Endodermal cell (in vitro differentiated cells): Measurements from ENCODE around the gene GDF15. TPM values are rescaled to one million over a fixed set of nuclear protein-coding genes. Genes with fewer than 3 reads are reported as not detected.

Source experiments
- DNase-seq: peaks from one replicate; pipeline ENCODE4 v3.0.0-alpha.2; 2017
- H3K27ac ChIP-seq: 2 replicates; pipeline ENCODE4 v1.5.1; 2013; ENCODE audit warnings: mild to moderate bottlenecking, low read depth, low read length, moderate library complexity
- H3K27me3 ChIP-seq: 2 replicates; pipeline ENCODE4 v1.6.1; 2013; ENCODE audit warnings: mild to moderate bottlenecking, low read length, moderate library complexity; ENCODE audit not compliant: insufficient read depth, control insufficient read depth, poor library complexity, severe bottlenecking
- H3K36me3 ChIP-seq: 2 replicates; pipeline ENCODE4 v1.7.0; 2013; ENCODE audit warnings: mild to moderate bottlenecking, low read length, moderate library complexity; ENCODE audit not compliant: control insufficient read depth, insufficient read depth
- H3K4me1 ChIP-seq: one replicate; pipeline ENCODE4 v1.7.0; 2013; ENCODE audit warnings: low read length; ENCODE audit not compliant: control insufficient read depth, insufficient read depth
- H3K4me3 ChIP-seq: 2 replicates; pipeline ENCODE4 v1.5.1; 2013; ENCODE audit warnings: mild to moderate bottlenecking, low read length, moderate library complexity
- H3K9ac ChIP-seq: 2 replicates; pipeline ENCODE4 v1.6.1; 2013; ENCODE audit warnings: mild to moderate bottlenecking, low read length, moderate library complexity; ENCODE audit not compliant: poor library complexity, severe bottlenecking; ENCODE audit errors: extremely low read depth
- H3K9me3 ChIP-seq: 2 replicates; pipeline ENCODE4 v1.6.1; 2013; ENCODE audit warnings: mild to moderate bottlenecking, low read length, moderate library complexity; ENCODE audit not compliant: control insufficient read depth
- H3K27ac Mint-ChIP-seq: 2 replicates; pipeline ENCODE4 v1.8.0; 2020; ENCODE audit warnings: mixed read lengths
- H3K27me3 Mint-ChIP-seq: 2 replicates; pipeline ENCODE4 v1.8.0; 2021; ENCODE audit warnings: mild to moderate bottlenecking, mixed read lengths; ENCODE audit not compliant: insufficient read depth
- H3K36me3 Mint-ChIP-seq: 2 replicates; pipeline ENCODE4 v1.8.0; 2020; ENCODE audit warnings: low read depth, mixed read lengths
- H3K4me1 Mint-ChIP-seq: 2 replicates; pipeline ENCODE4 v1.8.0; 2020; ENCODE audit warnings: mixed read lengths
- H3K4me3 Mint-ChIP-seq: 2 replicates; pipeline ENCODE4 v1.8.0; 2020; ENCODE audit warnings: mild to moderate bottlenecking, moderate library complexity, mixed read lengths
- H3K9me3 Mint-ChIP-seq: 2 replicates; pipeline ENCODE4 v1.8.0; 2020; ENCODE audit warnings: mild to moderate bottlenecking, mixed read lengths
- WGBS, 2 experiments: methylation state at CpG; one replicate each; pipeline versions ENCODE4 v1.1.5 to v1.1.7; 2013; ENCODE audit warnings: missing lambda C conversion rate in 2 of 2, mixed read lengths in 1 of 2; ENCODE audit not compliant: insufficient coverage in 1 of 2, insufficient read length in 1 of 2; 5-methylcytosine and 5-hydroxymethylcytosine counted together
- total RNA-seq, 2 donors: library from RNA; stranded (reverse); fragmentation: NEBNext Ultra II Directional in 1 of 2; extraction: Animal tissue kit (Norgen Biotek cat#: 25700) in 1 of 2; gene quantifications; 2 replicates in 1 of 2; 3 replicates in 1 of 2; pipeline ENCODE4 v1.2.1, GENCODE V29; 2021
- TF ChIP-seq, protein P1 (sequence below): fragments of 200-600 bp; sonication (generic); conservative IDR thresholded peaks from 2 replicates; pipeline ENCODE4 v1.5.0; 2021; ENCODE audit warnings: antibody characterized with exemption, mild to moderate bottlenecking

Gene GDF15
- total RNA-seq, 2 donors from 2014 or later, result 0.90 to 2.2 TPM

- H3K4me3 ChIP-seq, result no peak overlapping the region
- Mint-ChIP-seq H3K9me3 (no peaks in the 10 kb centered on the region), H3K4me1 (peaks cover 14% of the 10 kb centered on the region), H3K36me3 (peaks cover 6% of the 10 kb centered on the region), H3K4me3 (peak overlapping the region; percentile 58), H3K27ac (no peak overlapping the region), H3K27me3 (peaks cover 3% of the 10 kb centered on the region)
- WGBS, 2 experiments, result 92 to 100% methylated on average over 6 to 20 of the region's 21 CpGs
- H3K9me3 ChIP-seq, result no peaks in the 10 kb centered on the region
- peak overlapping the region; percentile 44 for H3K27ac ChIP-seq
- TF ChIP-seq, protein P1, sequence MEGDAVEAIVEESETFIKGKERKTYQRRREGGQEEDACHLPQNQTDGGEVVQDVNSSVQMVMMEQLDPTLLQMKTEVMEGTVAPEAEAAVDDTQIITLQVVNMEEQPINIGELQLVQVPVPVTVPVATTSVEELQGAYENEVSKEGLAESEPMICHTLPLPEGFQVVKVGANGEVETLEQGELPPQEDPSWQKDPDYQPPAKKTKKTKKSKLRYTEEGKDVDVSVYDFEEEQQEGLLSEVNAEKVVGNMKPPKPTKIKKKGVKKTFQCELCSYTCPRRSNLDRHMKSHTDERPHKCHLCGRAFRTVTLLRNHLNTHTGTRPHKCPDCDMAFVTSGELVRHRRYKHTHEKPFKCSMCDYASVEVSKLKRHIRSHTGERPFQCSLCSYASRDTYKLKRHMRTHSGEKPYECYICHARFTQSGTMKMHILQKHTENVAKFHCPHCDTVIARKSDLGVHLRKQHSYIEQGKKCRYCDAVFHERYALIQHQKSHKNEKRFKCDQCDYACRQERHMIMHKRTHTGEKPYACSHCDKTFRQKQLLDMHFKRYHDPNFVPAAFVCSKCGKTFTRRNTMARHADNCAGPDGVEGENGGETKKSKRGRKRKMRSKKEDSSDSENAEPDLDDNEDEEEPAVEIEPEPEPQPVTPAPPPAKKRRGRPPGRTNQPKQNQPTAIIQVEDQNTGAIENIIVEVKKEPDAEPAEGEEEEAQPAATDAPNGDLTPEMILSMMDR, result no peak
- peaks cover 3% of the 10 kb centered on the region for H3K36me3 ChIP-seq
- DNase-seq, result peak; percentile 47
- peaks cover 20% of the 10 kb centered on the region for H3K4me1 ChIP-seq
- H3K9ac ChIP-seq, result no peak overlapping the region
- no peaks in the 10 kb centered on the region for H3K27me3 ChIP-seq
Observed at GRCh38 chr19:18434411-18435175, 48.6 kb downstream of the GDF15 start.

- H3K36me3 ChIP-seq, result peaks cover 3% of the 10 kb centered on the region
- DNase-seq, result peak; percentile 52
- TF ChIP-seq, protein P1, result no peak
- no peak overlapping the region for H3K9ac ChIP-seq
- H3K27me3 ChIP-seq, result no peaks in the 10 kb centered on the region
- H3K36me3 Mint-ChIP-seq, result peaks cover 6% of the 10 kb centered on the region
- peaks cover 3% of the 10 kb centered on the region for H3K27me3 Mint-ChIP-seq
- H3K4me3 ChIP-seq, result no peak overlapping the region
- H3K27ac ChIP-seq, result no peak overlapping the region
- H3K4me1 Mint-ChIP-seq, result peaks cover 15% of the 10 kb centered on the region
- peaks cover 22% of the 10 kb centered on the region for H3K4me1 ChIP-seq
- WGBS, 2 experiments, result 97% methylated on average over 43 to 49 of the region's 49 CpGs
- H3K27ac Mint-ChIP-seq, result no peak overlapping the region
- H3K9me3 ChIP-seq, result no peaks in the 10 kb centered on the region
- no peak overlapping the region for H3K4me3 Mint-ChIP-seq
- no peaks in the 10 kb centered on the region for H3K9me3 Mint-ChIP-seq
Observed at GRCh38 chr19:18435178-18435841, 49.4 kb downstream of the GDF15 start.

GRCh38 chr19:18435842-18436670 lies 50.1 kb downstream of the GDF15 start:
- H3K9me3 ChIP-seq, result no peaks in the 10 kb centered on the region
- peak overlapping the region; percentile 49 for H3K27ac Mint-ChIP-seq
- H3K27me3 ChIP-seq, result no peaks in the 10 kb centered on the region
- peak; percentile 51 for DNase-seq
- no peak overlapping the region for H3K27ac ChIP-seq
- H3K4me1 ChIP-seq, result peaks cover 22% of the 10 kb centered on the region
- peaks cover 3% of the 10 kb centered on the region for H3K27me3 Mint-ChIP-seq
- peak overlapping the region; percentile 63 for H3K4me3 Mint-ChIP-seq
- peaks cover 6% of the 10 kb centered on the region for H3K36me3 Mint-ChIP-seq
- no peaks in the 10 kb centered on the region for H3K9me3 Mint-ChIP-seq
- H3K9ac ChIP-seq, result no peak overlapping the region
- H3K4me1 Mint-ChIP-seq, result peaks cover 13% of the 10 kb centered on the region
- H3K4me3 ChIP-seq, result peak overlapping the region; percentile 64
- WGBS, 2 experiments, result 94 to 95% methylated on average over 40 to 46 of the region's 46 CpGs
- peaks cover 3% of the 10 kb centered on the region for H3K36me3 ChIP-seq
- TF ChIP-seq, protein P1, result no peak
